Keratinocyte (primary cell): Measurements from ENCODE around the gene GALNT9. TPM values are rescaled to one million over a fixed set of nuclear protein-coding genes. Genes with fewer than 3 reads are reported as not detected.

ENCODE experiments used
- DNase-seq: peaks from one replicate; pipeline ENCODE4 v3.0.0-alpha.2; 2011; ENCODE audit warnings: low read depth, missing footprints, low spot score
- FAIRE-seq: peaks from 2 replicates; lab custom pipeline; 2011; peaks lifted over from hg19 to GRCh38; lab: Jason Lieb, UNC
- H2AFZ ChIP-seq: 2 replicates; pipeline ENCODE4 v1.6.0; 2012; ENCODE audit warnings: low read length, control low read depth, inconsistent platforms; ENCODE audit not compliant: control insufficient read depth
- H3K27ac ChIP-seq: 2 replicates; pipeline ENCODE4 v1.5.1; 2011; ENCODE audit warnings: low read length; ENCODE audit not compliant: control insufficient read depth, insufficient read depth
- H3K27me3 ChIP-seq: 3 replicates; pipeline ENCODE4 v1.6.0; 2011; ENCODE audit warnings: low read length; ENCODE audit not compliant: control insufficient read depth, insufficient read depth; ENCODE audit errors: extremely low read depth
- H3K36me3 ChIP-seq, 2 experiments: 2 replicates in 1 of 2; 3 replicates in 1 of 2; pipeline ENCODE4 v1.5.1; 2011; ENCODE audit warnings: low read length in 2 of 2, mild to moderate bottlenecking in 1 of 2; ENCODE audit not compliant: control insufficient read depth in 2 of 2, insufficient read depth in 2 of 2; ENCODE audit errors: extremely low read depth in 1 of 2
- H3K4me1 ChIP-seq: 3 replicates; pipeline ENCODE4 v1.5.1; 2011; ENCODE audit warnings: low read length; ENCODE audit not compliant: control insufficient read depth, insufficient read depth; ENCODE audit errors: extremely low read depth
- H3K4me2 ChIP-seq: 3 replicates; pipeline ENCODE4 v1.6.0; 2011; ENCODE audit warnings: low read depth, low read length; ENCODE audit not compliant: control insufficient read depth, insufficient read depth; ENCODE audit errors: extremely low read depth
- H3K4me3 ChIP-seq, 3 experiments: fragments of 200-600 bp in 1 of 3; sonication (generic) in 1 of 3; 2 replicates in 2 of 3; 3 replicates in 1 of 3; pipeline ENCODE4 v1.5.1; 2011 to 2016; ENCODE audit warnings: low read length in 3 of 3, mild to moderate bottlenecking in 3 of 3, control low read depth in 2 of 3, inconsistent platforms in 1 of 3, low read depth in 1 of 3, mixed read lengths in 1 of 3, mixed run types in 1 of 3, moderate library complexity in 1 of 3; ENCODE audit not compliant: control insufficient read depth in 2 of 3, insufficient read depth in 2 of 3; ENCODE audit errors: extremely low read depth in 1 of 3
- H3K79me2 ChIP-seq: 2 replicates; pipeline ENCODE4 v1.6.0; 2012; ENCODE audit warnings: low read length; ENCODE audit not compliant: control insufficient read depth, insufficient read depth
- H3K9ac ChIP-seq: 3 replicates; pipeline ENCODE4 v1.6.0; 2011; ENCODE audit warnings: low read length; ENCODE audit not compliant: control insufficient read depth, insufficient read depth; ENCODE audit errors: extremely low read depth
- H3K9me1 ChIP-seq: 3 replicates; pipeline ENCODE4 v1.6.0; 2011; ENCODE audit warnings: low read length; ENCODE audit not compliant: control insufficient read depth, insufficient read depth; ENCODE audit errors: extremely low read depth
- H3K9me3 ChIP-seq: 2 replicates; pipeline ENCODE4 v1.5.1; 2012; ENCODE audit warnings: low read depth, low read length; ENCODE audit not compliant: control insufficient read depth
- H4K20me1 ChIP-seq: 3 replicates; pipeline ENCODE4 v1.6.0; 2011; ENCODE audit warnings: low read length; ENCODE audit not compliant: control insufficient read depth, insufficient read depth; ENCODE audit errors: extremely low read depth
- CTCF ChIP-seq, 3 experiments: IDR thresholded peaks in 1 of 3; conservative IDR thresholded peaks in 1 of 3; optimal IDR thresholded peaks in 1 of 3; 2 replicates in 2 of 3; 3 replicates in 1 of 3; pipeline versions ENCODE3 to v1.5.1; 2011; ENCODE audit warnings: low read length in 3 of 3, mild to moderate bottlenecking in 3 of 3, moderate library complexity in 2 of 3, control low read depth in 1 of 3, inconsistent platforms in 1 of 3; ENCODE audit not compliant: insufficient read depth in 2 of 3; ENCODE audit errors: extremely low read depth in 1 of 3
- EZH2 ChIP-seq: IDR thresholded peaks from one replicate; pipeline ENCODE4 v1.6.1; 2012; ENCODE audit warnings: inconsistent platforms, mild to moderate bottlenecking, low read length, moderate library complexity
- dilution Hi-C: fragments of 300-500 bp; cut with MboI; formaldehyde crosslinking; loops from one replicate; pipeline ENCODE4 v1.7.0; 2020; ENCODE audit warnings: low sequenced_read_pairs; ENCODE audit not compliant: extremely low pct_ligation_motif_present
- polyA plus RNA-seq, 5 experiments: library from polyadenylated mRNA; depleted of rRNA in 3 of 5; stranded (reverse) in 3 of 5; stranded (forward) in 1 of 5; unstranded in 1 of 5; fragments of >200 nt; gene quantifications; 1 replicate in 1 of 5; 2 replicates in 3 of 5; 3 replicates in 1 of 5; pipeline versions ENCODE4 v1.2.1 to v1.2.3, GENCODE V29; 2011 to 2012; ENCODE audit warnings: missing spikeins in 2 of 5, low read depth in 1 of 5, low replicate concordance in 1 of 5

GALNT9 gene
- polyA plus RNA-seq, 1 donor (not counting 4 experiments of a cell fraction or from before 2014, with no cell fraction given) = not detected

- Histone ChIP-seq H3K27me3 (no peaks in the 10 kb centered on the region), H3K36me3 (no peaks in the 10 kb centered on the region), H3K4me1 (no peaks in the 10 kb centered on the region), H3K79me2 (no peaks in the 10 kb centered on the region), H3K4me3 (no peak overlapping the region), H3K9me3 (no peaks in the 10 kb centered on the region), H3K4me2 (no peak overlapping the region), H3K9me1 (no peaks in the 10 kb centered on the region), H4K20me1 (no peaks in the 10 kb centered on the region), H3K27ac (no peak overlapping the region), H3K9ac (no peak overlapping the region), H2AFZ (no peak overlapping the region)
- FAIRE-seq (no peak), DNase-seq (no peak)
- dilution Hi-C loops = no loop called here
- TF ChIP-seq EZH2 = no peak
- no peak for TF ChIP-seq CTCF (optimal IDR thresholded peaks at IDR 0.05 in 1 of 3, IDR thresholded peaks at IDR 0.05 in 1 of 3, conservative IDR thresholded peaks at IDR 0.05 in 1 of 3; ENCODE audit: extremely low read depth in 1 of 3, insufficient read depth in 2 of 3, low read length in 3 of 3)
Observed at GRCh38 chr12:132250707-132251106, 78.7 kb downstream of the GALNT9 start.

GRCh38 chr12:132249689-132250478 lies 79.5 kb downstream of the GALNT9 start:
- dilution Hi-C loops = no loop called here
- TF ChIP-seq CTCF (optimal IDR thresholded peaks at IDR 0.05 in 1 of 3, IDR thresholded peaks at IDR 0.05 in 1 of 3, conservative IDR thresholded peaks at IDR 0.05 in 1 of 3; ENCODE audit: extremely low read depth in 1 of 3, insufficient read depth in 2 of 3, low read length in 3 of 3) = no peak
- TF ChIP-seq EZH2 = no peak
- no peaks in the 10 kb centered on the region for H3K79me2 ChIP-seq
- H3K4me1 ChIP-seq = no peaks in the 10 kb centered on the region
- no peak overlapping the region for H3K9ac ChIP-seq
- H3K36me3 ChIP-seq = no peaks in the 10 kb centered on the region
- FAIRE-seq (no peak), DNase-seq (no peak)
- H2AFZ ChIP-seq = no peak overlapping the region
- H4K20me1 ChIP-seq = no peaks in the 10 kb centered on the region
- H3K4me3 ChIP-seq = no peak overlapping the region
- H3K27ac ChIP-seq = no peak overlapping the region
- H3K9me1 ChIP-seq = no peaks in the 10 kb centered on the region
- H3K27me3 ChIP-seq = no peaks in the 10 kb centered on the region
- H3K9me3 ChIP-seq = no peaks in the 10 kb centered on the region
- no peak overlapping the region for H3K4me2 ChIP-seq
